CD14-positive monocyte (primary cell): ENCODE data around the gene LACRT. TPM values are rescaled to one million over a fixed set of nuclear protein-coding genes. Genes with fewer than 3 reads are reported as not detected.

Experiments
- DNase-seq, 3 donors: peaks; one replicate each; pipeline ENCODE4 v3.0.0-alpha.2; 2011 to 2022
- H2AFZ ChIP-seq: 2 replicates; pipeline ENCODE4 v1.6.0; 2012; ENCODE audit warnings: mild to moderate bottlenecking, low read depth, low read length, inconsistent platforms; ENCODE audit not compliant: insufficient read depth, poor library complexity, severe bottlenecking
- H3K27ac ChIP-seq, 2 donors: 1 replicate in 1 of 2; 2 replicates in 1 of 2; pipeline ENCODE4 v1.5.1; 2012 to 2013; ENCODE audit warnings: low read length in 2 of 2, control low read depth in 1 of 2, inconsistent platforms in 1 of 2, low read depth in 1 of 2, mild to moderate bottlenecking in 1 of 2
- H3K27me3 ChIP-seq, 2 donors: one replicate each; pipeline versions ENCODE4 v1.6.0 to v1.6.1; 2011 to 2013; ENCODE audit warnings: low read length in 2 of 2; ENCODE audit not compliant: control insufficient read depth in 2 of 2, insufficient read depth in 2 of 2
- H3K36me3 ChIP-seq, 2 donors: replicated peaks in 1 of 2; 1 replicate in 1 of 2; 2 replicates in 1 of 2; pipeline versions ENCODE4 v1.5.1 to v1.6.1; 2012 to 2013; ENCODE audit warnings: low read length in 2 of 2, control low read depth in 1 of 2, inconsistent platforms in 1 of 2, mild to moderate bottlenecking in 1 of 2; ENCODE audit not compliant: insufficient read depth in 2 of 2, control insufficient read depth in 1 of 2
- H3K4me1 ChIP-seq, 2 donors: 1 replicate in 1 of 2; 2 replicates in 1 of 2; pipeline versions ENCODE4 v1.5.1 to v1.6.1; 2012 to 2013; ENCODE audit warnings: low read length in 2 of 2, control low read depth in 1 of 2, inconsistent platforms in 1 of 2, mild to moderate bottlenecking in 1 of 2, moderate library complexity in 1 of 2; ENCODE audit not compliant: insufficient read depth in 2 of 2, control insufficient read depth in 1 of 2
- H3K4me2 ChIP-seq: replicated peaks from 2 replicates; pipeline ENCODE3; 2012; ENCODE audit warnings: low read length, moderate library complexity, mild to moderate bottlenecking; ENCODE audit not compliant: poor library complexity, severe bottlenecking; ENCODE audit errors: extremely low read depth
- H3K4me3 ChIP-seq, 3 experiments: fragments of 200-600 bp in 1 of 3; sonication (generic) in 1 of 3; replicated peaks in 1 of 3; 1 replicate in 2 of 3; 2 replicates in 1 of 3; pipeline ENCODE4 v1.5.1; 2011 to 2013; ENCODE audit warnings: low read length in 3 of 3, mild to moderate bottlenecking in 3 of 3, control low read depth in 2 of 3, low read depth in 2 of 3, inconsistent platforms in 1 of 3, moderate library complexity in 1 of 3
- H3K79me2 ChIP-seq: 2 replicates; pipeline ENCODE4 v1.6.0; 2012; ENCODE audit warnings: mild to moderate bottlenecking, control low read depth, inconsistent platforms, low read length, moderate library complexity; ENCODE audit not compliant: insufficient read depth
- H3K9ac ChIP-seq: 2 replicates; pipeline ENCODE4 v1.6.0; 2017; ENCODE audit warnings: low read length, mild to moderate bottlenecking; ENCODE audit not compliant: insufficient read depth, poor library complexity, severe bottlenecking
- H3K9me3 ChIP-seq, 2 donors: replicated peaks in 1 of 2; 1 replicate in 1 of 2; 2 replicates in 1 of 2; pipeline versions ENCODE4 v1.5.1 to v1.6.1; 2012 to 2013; ENCODE audit warnings: low read length in 2 of 2, control low read depth in 1 of 2; ENCODE audit not compliant: control insufficient read depth in 1 of 2, insufficient read depth in 1 of 2
- H4K20me1 ChIP-seq: 2 replicates; pipeline ENCODE4 v1.6.0; 2012; ENCODE audit warnings: mild to moderate bottlenecking, low read length, control low read depth, moderate library complexity; ENCODE audit not compliant: insufficient read depth
- H3K27ac Mint-ChIP-seq, 7 donors: one replicate each; pipeline ENCODE4 v1.8.0; 2020; ENCODE audit warnings: mild to moderate bottlenecking in 7 of 7, mixed read lengths in 7 of 7, moderate library complexity in 6 of 7, inconsistent platforms in 2 of 7
- H3K27me3 Mint-ChIP-seq, 3 donors: one replicate each; pipeline ENCODE4 v1.8.0; 2021 to 2022; ENCODE audit warnings: low read depth in 3 of 3, mild to moderate bottlenecking in 3 of 3, mixed read lengths in 3 of 3, moderate library complexity in 3 of 3, inconsistent platforms in 1 of 3
- H3K36me3 Mint-ChIP-seq, 2 donors: one replicate each; pipeline ENCODE4 v1.8.0; 2020; ENCODE audit warnings: mixed read lengths in 2 of 2, inconsistent platforms in 1 of 2, mild to moderate bottlenecking in 1 of 2
- H3K4me1 Mint-ChIP-seq: one replicate; pipeline ENCODE4 v1.8.0; 2020; ENCODE audit warnings: mild to moderate bottlenecking, mixed read lengths
- H3K4me3 Mint-ChIP-seq, 2 donors: one replicate each; pipeline ENCODE4 v1.8.0; 2020; ENCODE audit warnings: mild to moderate bottlenecking in 2 of 2, mixed read lengths in 2 of 2, moderate library complexity in 1 of 2
- H3K9me3 Mint-ChIP-seq, 7 donors: one replicate each; pipeline ENCODE4 v1.8.0; 2020 to 2022; ENCODE audit warnings: mixed read lengths in 7 of 7, mild to moderate bottlenecking in 6 of 7, moderate library complexity in 6 of 7, inconsistent platforms in 2 of 7
- CTCF ChIP-seq: fragments of 200-600 bp; IDR thresholded peaks from one replicate; pipeline ENCODE4 v1.8.0; 2022; ENCODE audit warnings: antibody characterized with exemption, mild to moderate bottlenecking
- WGBS: methylation state at CpG from one replicate; pipeline ENCODE4 v1.1.5; 2013; ENCODE audit warnings: missing lambda C conversion rate; ENCODE audit not compliant: insufficient coverage; 5-methylcytosine and 5-hydroxymethylcytosine counted together
- intact Hi-C, 2 donors: fragments of 100-400 bp; cut with micrococcal nuclease; formaldehyde crosslinking; loops; one replicate each; pipeline versions ENCODE4 v1.15.0 to v1.15.1; 2023
- polyA plus RNA-seq, 3 donors: library from polyadenylated mRNA; depleted of rRNA in 1 of 3; unstranded in 2 of 3; stranded (reverse) in 1 of 3; fragments of 300-500 nt in 2 of 3; fragments of >200 nt in 1 of 3; fragmentation: Illumina TruSeq in 2 of 3; gene quantifications; 1 replicate in 2 of 3; 2 replicates in 1 of 3; pipeline ENCODE4 v1.2.3, GENCODE V29; 2012 to 2021

LACRT gene
- polyA plus RNA-seq, 3 donors, result not detected

DNA sequence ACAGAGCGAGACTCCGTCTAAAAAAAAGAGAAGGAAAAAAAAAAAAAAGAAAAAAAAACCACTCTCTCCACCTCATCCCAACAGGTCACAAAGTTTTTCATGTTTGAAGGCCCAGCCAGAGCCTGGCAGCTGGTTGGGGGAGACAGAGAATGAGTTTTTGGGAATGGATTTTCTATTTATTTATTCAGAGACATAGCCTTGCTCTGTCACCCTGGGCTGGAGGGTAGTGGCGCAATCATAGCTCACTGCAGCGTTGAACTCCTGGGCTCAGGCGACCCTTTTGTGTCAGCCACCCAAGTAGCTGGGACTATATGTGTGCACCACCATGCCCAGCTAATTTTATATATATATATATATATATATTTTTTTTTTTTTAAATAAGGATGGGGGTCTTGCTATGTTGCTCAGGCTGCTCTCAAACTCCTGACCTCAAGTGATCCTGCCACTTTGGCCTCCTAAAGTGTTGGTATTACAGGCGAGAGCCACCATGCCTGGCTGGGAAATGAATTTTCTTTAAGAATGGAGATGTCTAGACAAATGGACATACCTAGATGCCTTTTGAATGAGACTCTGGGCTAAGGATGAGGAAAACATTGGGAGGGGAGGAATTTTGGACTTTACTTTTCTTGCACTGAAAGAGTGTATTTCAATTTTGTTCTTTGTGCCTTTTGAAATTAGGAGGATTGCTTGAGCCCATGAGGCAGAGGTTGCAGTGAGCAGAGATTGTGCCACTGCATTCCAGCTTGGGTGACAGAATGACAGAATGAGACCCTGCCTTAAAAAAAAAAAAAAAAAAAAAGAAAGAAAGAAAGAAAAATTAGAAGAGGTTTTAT lies 29.3 kb downstream of the LACRT start:
- 100% methylated on average over 1 of the region's 6 CpGs for WGBS

GRCh38 chr12:54604436-54604835 lies 30.3 kb downstream of the LACRT start:
- intact Hi-C loops, result no loop called here
- Histone ChIP-seq H3K9ac (no peak overlapping the region), H3K36me3 (no peaks in the 10 kb centered on the region), H2AFZ (no peak overlapping the region), H3K79me2 (no peaks in the 10 kb centered on the region), H3K4me3 (no peak overlapping the region), H3K27ac (no peak overlapping the region), H3K4me2 (no peak overlapping the region), H3K9me3 (no peaks in the 10 kb centered on the region), H3K4me1 (no peaks in the 10 kb centered on the region), H3K27me3 (peaks cover 0 to 2% of the 10 kb centered on the region in 2 donors), H4K20me1 (no peaks in the 10 kb centered on the region)
- DNase-seq, result no peak
- no CpG with 5 or more reads among the region's 4 CpGs for WGBS
- TF ChIP-seq CTCF, result no peak
- no peaks in the 10 kb centered on the region for H3K36me3 Mint-ChIP-seq
- H3K4me3 Mint-ChIP-seq, result no peak overlapping the region
- H3K9me3 Mint-ChIP-seq, result no peaks in the 10 kb centered on the region
- H3K27me3 Mint-ChIP-seq, result peaks cover 3 to 12% (median 4%) of the 10 kb centered on the region in 3 donors
- H3K27ac Mint-ChIP-seq, result no peak overlapping the region
- peaks cover 7% of the 10 kb centered on the region for H3K4me1 Mint-ChIP-seq

More for the DNA sequence above, 29.3 kb downstream of the LACRT start:
- intact Hi-C loops, result no loop called here
- Histone ChIP-seq H4K20me1 (no peaks in the 10 kb centered on the region), H2AFZ (no peak overlapping the region), H3K36me3 (no peaks in the 10 kb centered on the region), H3K4me2 (no peak overlapping the region), H3K9ac (no peak overlapping the region), H3K4me1 (no peaks in the 10 kb centered on the region), H3K4me3 (no peak overlapping the region), H3K27ac (no peak overlapping the region), H3K79me2 (no peaks in the 10 kb centered on the region), H3K9me3 (no peaks in the 10 kb centered on the region), H3K27me3 (peaks cover 0 to 2% of the 10 kb centered on the region in 2 donors)
- no peak for DNase-seq
- no peak overlapping the region for H3K27ac Mint-ChIP-seq
- peaks cover 7% of the 10 kb centered on the region for H3K4me1 Mint-ChIP-seq
- H3K27me3 Mint-ChIP-seq, result peaks cover 3 to 9% (median 4%) of the 10 kb centered on the region in 3 donors
- no peaks in the 10 kb centered on the region for H3K36me3 Mint-ChIP-seq
- TF ChIP-seq CTCF, result no peak
- no peak overlapping the region for H3K4me3 Mint-ChIP-seq
- H3K9me3 Mint-ChIP-seq, result no peaks in the 10 kb centered on the region
